Karpas-422 (cell line): ENCODE measurements around the gene TGFB2. TPM values are rescaled to one million over a fixed set of nuclear protein-coding genes. Genes with fewer than 3 reads are reported as not detected.

Experiments
- DNase-seq: peaks from one replicate; pipeline ENCODE4 v3.0.0-alpha.2; 2015
- H2AFZ ChIP-seq: fragments of 200-600 bp; sonication (generic); 2 replicates; pipeline ENCODE4 v1.6.1; 2014; ENCODE audit warnings: antibody characterized with exemption, low read length, mixed read lengths
- H3K27ac ChIP-seq: fragments of 200-600 bp; sonication (generic); 2 replicates; pipeline ENCODE4 v1.5.1; 2014; ENCODE audit warnings: mild to moderate bottlenecking, low read length, moderate library complexity
- H3K27me3 ChIP-seq: fragments of 200-600 bp; sonication (generic); 2 replicates; pipeline ENCODE4 v1.6.1; 2014; ENCODE audit warnings: low read length, mixed read lengths
- H3K36me3 ChIP-seq: fragments of 200-600 bp; sonication (generic); 2 replicates; pipeline ENCODE4 v1.6.1; 2014; ENCODE audit warnings: low read length, mixed read lengths; ENCODE audit not compliant: insufficient read depth
- H3K4me1 ChIP-seq: fragments of 200-600 bp; sonication (generic); 2 replicates; pipeline ENCODE4 v1.6.1; 2014; ENCODE audit warnings: mild to moderate bottlenecking, low read length, mixed read lengths
- H3K4me2 ChIP-seq: fragments of 200-600 bp; sonication (generic); 2 replicates; pipeline ENCODE4 v1.6.1; 2014; ENCODE audit warnings: low read length, low read depth, mild to moderate bottlenecking; ENCODE audit not compliant: poor library complexity, severe bottlenecking
- H3K4me3 ChIP-seq: fragments of 200-600 bp; sonication (generic); 2 replicates; pipeline ENCODE4 v1.5.1; 2014; ENCODE audit warnings: mild to moderate bottlenecking, antibody characterized with exemption, low read length, mixed read lengths
- H3K79me2 ChIP-seq: fragments of 200-600 bp; sonication (generic); 2 replicates; pipeline ENCODE4 v1.6.1; 2014; ENCODE audit warnings: mild to moderate bottlenecking, low read length, mixed read lengths
- H3K9ac ChIP-seq: fragments of 200-600 bp; sonication (generic); 2 replicates; pipeline ENCODE4 v1.6.0; 2014; ENCODE audit warnings: low read length
- H3K9me2 ChIP-seq: fragments of 200-600 bp; sonication (generic), shearing (Covaris generic); replicated peaks from 2 replicates; pipeline ENCODE4 v1.6.0; 2014; ENCODE audit warnings: mild to moderate bottlenecking, low read length, moderate library complexity; ENCODE audit not compliant: insufficient read depth
- H3K9me3 ChIP-seq: fragments of 300-700, 200-600 bp; sonication (generic); 2 replicates; pipeline ENCODE4 v1.6.1; 2014; ENCODE audit warnings: low read length, mixed read lengths
- H4K20me1 ChIP-seq: fragments of 200-600 bp; sonication (generic); 2 replicates; pipeline ENCODE4 v1.6.1; 2014; ENCODE audit warnings: mild to moderate bottlenecking, antibody characterized with exemption, low read length, low read depth; ENCODE audit not compliant: insufficient read depth
- total RNA-seq: library from RNA; depleted of rRNA; stranded (reverse); fragments of >200 nt; shearing (Covaris generic); gene quantifications from 2 replicates; pipeline ENCODE4 v1.2.3, GENCODE V29; 2014; ENCODE audit warnings: low replicate concordance

The TGFB2 gene
- total RNA-seq, 1 experiment from 2014 or later = not detected

GRCh38 chr1:218430822-218431221 is 85.7 kb downstream of the TGFB2 start:
- no peaks in the 10 kb centered on the region for H3K4me1 ChIP-seq
- no peak overlapping the region for H2AFZ ChIP-seq
- no peaks in the 10 kb centered on the region for H3K9me3 ChIP-seq
- no peaks in the 10 kb centered on the region for H3K79me2 ChIP-seq
- H3K36me3 ChIP-seq = no peaks in the 10 kb centered on the region
- no peak overlapping the region for H3K4me3 ChIP-seq
- H3K9me2 ChIP-seq = no peaks in the 10 kb centered on the region
- H3K27ac ChIP-seq = no peak overlapping the region
- H4K20me1 ChIP-seq = no peaks in the 10 kb centered on the region
- no peak for DNase-seq
- no peak overlapping the region for H3K4me2 ChIP-seq
- no peaks in the 10 kb centered on the region for H3K27me3 ChIP-seq
- no peak overlapping the region for H3K9ac ChIP-seq

- H3K4me2 ChIP-seq = no peak overlapping the region
- H3K9me2 ChIP-seq = no peaks in the 10 kb centered on the region
- no peak overlapping the region for H3K4me3 ChIP-seq
- no peaks in the 10 kb centered on the region for H3K27me3 ChIP-seq
- no peak overlapping the region for H3K9ac ChIP-seq
- no peaks in the 10 kb centered on the region for H3K9me3 ChIP-seq
- no peak overlapping the region for H2AFZ ChIP-seq
- no peaks in the 10 kb centered on the region for H3K4me1 ChIP-seq
- no peaks in the 10 kb centered on the region for H3K36me3 ChIP-seq
- H3K79me2 ChIP-seq = no peaks in the 10 kb centered on the region
- no peak overlapping the region for H3K27ac ChIP-seq
- no peak for DNase-seq
- no peaks in the 10 kb centered on the region for H4K20me1 ChIP-seq
These were observed 86.3 kb downstream of the TGFB2 start for GRCh38 chr1:218431476-218431875.

- Histone ChIP-seq H3K4me3 (no peak overlapping the region), H3K9ac (no peak overlapping the region), H3K27me3 (no peaks in the 10 kb centered on the region), H3K4me1 (no peaks in the 10 kb centered on the region), H3K9me3 (no peaks in the 10 kb centered on the region), H3K79me2 (no peaks in the 10 kb centered on the region), H3K36me3 (no peaks in the 10 kb centered on the region), H3K4me2 (no peak overlapping the region), H3K27ac (no peak overlapping the region), H4K20me1 (no peaks in the 10 kb centered on the region), H2AFZ (no peak overlapping the region), H3K9me2 (no peaks in the 10 kb centered on the region)
- DNase-seq = no peak
These were observed 88.6 kb downstream of the TGFB2 start for GRCh38 chr1:218433744-218434143.

- Histone ChIP-seq H3K79me2 (no peaks in the 10 kb centered on the region), H3K36me3 (no peaks in the 10 kb centered on the region), H3K4me2 (no peak overlapping the region), H3K9me3 (no peaks in the 10 kb centered on the region), H3K4me3 (no peak overlapping the region), H2AFZ (no peak overlapping the region), H4K20me1 (no peaks in the 10 kb centered on the region), H3K27me3 (no peaks in the 10 kb centered on the region), H3K9me2 (no peaks in the 10 kb centered on the region), H3K27ac (no peak overlapping the region), H3K9ac (no peak overlapping the region), H3K4me1 (no peaks in the 10 kb centered on the region)
- no peak for DNase-seq
These were observed 90.4 kb downstream of the TGFB2 start for GRCh38 chr1:218435528-218435927.

- Histone ChIP-seq H3K9ac (no peak overlapping the region), H4K20me1 (no peaks in the 10 kb centered on the region), H3K9me2 (no peaks in the 10 kb centered on the region), H3K27me3 (no peaks in the 10 kb centered on the region), H3K4me2 (no peak overlapping the region), H3K9me3 (no peaks in the 10 kb centered on the region), H3K79me2 (no peaks in the 10 kb centered on the region), H3K27ac (no peak overlapping the region), H3K36me3 (no peaks in the 10 kb centered on the region), H3K4me3 (no peak overlapping the region), H3K4me1 (no peaks in the 10 kb centered on the region), H2AFZ (no peak overlapping the region)
- DNase-seq = no peak
These were observed 91.2 kb downstream of the TGFB2 start for GRCh38 chr1:218436346-218436745.

GRCh38 chr1:218436997-218437396 is 91.9 kb downstream of the TGFB2 start:
- no peaks in the 10 kb centered on the region for H3K27me3 ChIP-seq
- no peak overlapping the region for H2AFZ ChIP-seq

GRCh38 chr1:218439541-218440295 is 94.6 kb downstream of the TGFB2 start:
- Histone ChIP-seq H4K20me1 (no peaks in the 10 kb centered on the region), H3K4me1 (no peaks in the 10 kb centered on the region), H3K9ac (no peak overlapping the region), H3K9me3 (no peaks in the 10 kb centered on the region), H3K27me3 (no peaks in the 10 kb centered on the region), H3K4me2 (no peak overlapping the region), H2AFZ (no peak overlapping the region), H3K79me2 (no peaks in the 10 kb centered on the region), H3K36me3 (no peaks in the 10 kb centered on the region), H3K4me3 (no peak overlapping the region), H3K9me2 (no peaks in the 10 kb centered on the region), H3K27ac (no peak overlapping the region)
- DNase-seq = no peak

More at GRCh38 chr1:218436997-218437396, 91.9 kb downstream of the TGFB2 start:
- Histone ChIP-seq H3K4me2 (no peak overlapping the region), H3K79me2 (no peaks in the 10 kb centered on the region), H3K4me3 (no peak overlapping the region), H3K4me1 (no peaks in the 10 kb centered on the region), H3K27ac (no peak overlapping the region), H3K9ac (no peak overlapping the region), H4K20me1 (no peaks in the 10 kb centered on the region), H3K9me2 (no peaks in the 10 kb centered on the region), H3K9me3 (no peaks in the 10 kb centered on the region), H3K36me3 (no peaks in the 10 kb centered on the region)
- DNase-seq = no peak

GRCh38 chr1:218443255-218443654 is 98.1 kb downstream of the TGFB2 start:
- DNase-seq = no peak
- H3K9me2 ChIP-seq = no peaks in the 10 kb centered on the region
- H3K27ac ChIP-seq = no peak overlapping the region
- no peaks in the 10 kb centered on the region for H3K9me3 ChIP-seq
- no peak overlapping the region for H3K4me2 ChIP-seq
- no peaks in the 10 kb centered on the region for H3K4me1 ChIP-seq
- H3K79me2 ChIP-seq = no peaks in the 10 kb centered on the region
- H3K9ac ChIP-seq = no peak overlapping the region
- H3K36me3 ChIP-seq = no peaks in the 10 kb centered on the region
- no peaks in the 10 kb centered on the region for H4K20me1 ChIP-seq
- H3K27me3 ChIP-seq = no peaks in the 10 kb centered on the region
- no peak overlapping the region for H2AFZ ChIP-seq
- no peak overlapping the region for H3K4me3 ChIP-seq
